ENCODE results near the gene ZNF839.

Gene ZNF839

GRCh38 chr14:102370305-102370809 is 50.8 kb downstream of the ZNF839 start:
- FAIRE-seq (no peak), DNase-seq (ENCODE audit: extremely low spot score, insufficient read length, low read depth) (no peak)

DNA sequence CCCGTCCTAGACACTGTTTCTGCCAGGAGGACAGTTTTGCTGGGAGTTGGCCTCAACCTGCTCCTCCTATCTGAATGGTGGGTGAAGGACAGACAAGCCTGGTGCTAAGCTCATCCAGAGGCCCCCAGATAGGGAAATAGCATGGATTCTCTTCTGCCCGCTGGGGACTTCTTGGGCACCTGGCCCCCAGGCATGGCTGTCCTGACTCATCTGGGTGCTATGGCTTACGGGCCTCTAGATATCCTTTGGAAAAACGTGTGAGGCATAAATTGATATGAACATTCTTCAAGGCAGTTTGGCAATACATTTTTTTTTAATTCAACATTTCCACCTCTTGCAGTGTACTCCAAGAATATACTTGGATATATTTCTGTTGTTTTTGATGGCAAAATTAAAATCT is 51.8 kb downstream of the ZNF839 start:
- FAIRE-seq (no peak), DNase-seq (ENCODE audit: extremely low spot score, insufficient read length, low read depth) (no peak)

DNA sequence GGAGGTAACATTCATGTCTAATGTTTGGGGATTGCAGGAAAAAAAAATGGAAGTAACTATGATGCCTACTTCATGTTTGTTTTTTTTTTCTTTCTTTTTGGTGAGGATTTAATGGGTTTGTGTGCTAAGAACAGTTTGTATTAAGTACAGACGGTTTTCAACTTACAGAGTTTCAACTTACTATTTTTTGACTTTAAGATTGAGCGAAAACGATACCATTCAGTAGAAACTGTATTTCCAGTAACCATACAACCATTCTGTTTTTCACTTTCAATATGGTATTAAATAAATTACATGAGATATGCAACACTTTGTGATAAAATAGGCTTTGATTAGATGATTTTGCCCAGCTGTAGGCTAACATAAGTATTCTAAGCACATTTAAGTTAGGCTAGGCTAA is 53.6 kb downstream of the ZNF839 start:
- peak; percentile 77 for FAIRE-seq

GRCh38 chr14:102374264-102374663 is 54.7 kb downstream of the ZNF839 start:
- DNase-seq (ENCODE audit: extremely low spot score, insufficient read length, low read depth) (no peak), FAIRE-seq (no peak)

More for the DNA sequence above, 53.6 kb downstream of the ZNF839 start:
- no peak for DNase-seq (ENCODE audit: extremely low spot score, insufficient read length, low read depth)

- no peak for DNase-seq (ENCODE audit: extremely low spot score, insufficient read length, low read depth)
Measured at GRCh38 chr14:102375119-102375518, 55.6 kb downstream of the ZNF839 start.

GRCh38 chr14:102377696-102378095 is 58.1 kb downstream of the ZNF839 start:
- FAIRE-seq (no peak), DNase-seq (ENCODE audit: extremely low spot score, insufficient read length, low read depth) (no peak)

More at GRCh38 chr14:102375119-102375518, 55.6 kb downstream of the ZNF839 start:
- FAIRE-seq = no peak

DNA sequence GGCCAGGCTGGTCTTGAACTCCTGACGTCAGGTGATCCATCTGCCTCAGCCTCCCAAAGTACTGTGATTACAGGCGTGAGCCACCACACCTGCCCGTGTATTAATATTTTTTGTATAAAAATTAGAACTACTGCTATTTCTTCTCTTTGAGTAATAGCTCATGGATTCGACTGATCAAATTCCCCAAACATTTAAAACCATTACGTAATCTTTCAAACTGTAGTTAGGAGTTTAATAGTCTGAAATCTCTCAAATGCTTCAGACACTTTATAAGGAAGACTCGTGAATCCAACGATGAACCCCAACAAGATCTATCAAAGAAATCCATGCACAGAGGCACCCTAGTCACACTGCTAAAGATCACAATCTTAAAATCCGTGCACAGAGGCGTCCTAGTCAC is 59.3 kb downstream of the ZNF839 start:
- FAIRE-seq (no peak), DNase-seq (ENCODE audit: extremely low spot score, insufficient read length, low read depth) (no peak)

- FAIRE-seq = no peak
- DNase-seq (ENCODE audit: extremely low spot score, insufficient read length, low read depth) = no peak
Measured at GRCh38 chr14:102387086-102387485, 67.5 kb downstream of the ZNF839 start.

- FAIRE-seq (no peak), DNase-seq (ENCODE audit: extremely low spot score, insufficient read length, low read depth) (no peak)
Measured at GRCh38 chr14:102389246-102389645, 69.7 kb downstream of the ZNF839 start.

- DNase-seq (ENCODE audit: extremely low spot score, insufficient read length, low read depth) (no peak), FAIRE-seq (no peak)
Measured at GRCh38 chr14:102390064-102390855, 70.7 kb downstream of the ZNF839 start.

Data from GM18507 (cell line).